NCI-H2196 treated with DMSO at 0.1 percent for 48 hours (cell line): ENCODE data around the gene IRF4.

Experiments used
- DNase-seq: peaks from one replicate; lab custom pipeline; 2025; ENCODE audit not compliant: unreplicated experiment; lab: John Stamatoyannopoulos, UW

The IRF4 gene

GRCh38 chr6:456358-456867 lies 64.9 kb downstream of the IRF4 start:
- DNase-seq = no peak

- no peak for DNase-seq
Observed at GRCh38 chr6:456887-457286, 65.3 kb downstream of the IRF4 start.
